SK-N-SH treated with all-trans-retinoic acid at 6 μM for 48 hours (cell line): Measurements from ENCODE around the gene SEMA3E.

Experiments
- ARNTL ChIP-seq: fragments of 450-650 bp; formaldehyde crosslinking; IDR thresholded peaks from 2 replicates; pipeline ENCODE4 v1.5.0; 2020; ENCODE audit warnings: low read depth, mild to moderate bottlenecking, moderate library complexity, borderline replicate concordance
- CSDC2 ChIP-seq: fragments of 250-450 bp; sonication (Bioruptor Pico); IDR thresholded peaks from 2 replicates; pipeline ENCODE4 v1.5.0; 2020; ENCODE audit warnings: mild to moderate bottlenecking, moderate library complexity
- CSRNP3 ChIP-seq: fragments of 250-450 bp; sonication (Bioruptor Pico); IDR thresholded peaks from 2 replicates; pipeline ENCODE4 v1.5.1; 2021; ENCODE audit warnings: mild to moderate bottlenecking, moderate library complexity
- PATZ1 ChIP-seq: fragments of 250-450 bp; sonication (Bioruptor Pico); IDR thresholded peaks from 2 replicates; pipeline ENCODE4 v1.8.0; 2020; ENCODE audit warnings: mild to moderate bottlenecking, moderate library complexity, borderline replicate concordance
- POU6F1 ChIP-seq: fragments of 250-450 bp; sonication (Bioruptor Pico); IDR thresholded peaks from 2 replicates; pipeline ENCODE4 v1.8.0; 2021; ENCODE audit warnings: low read depth, mild to moderate bottlenecking, moderate library complexity, borderline replicate concordance
- PPARA ChIP-seq: fragments of 250-450 bp; sonication (Bioruptor Pico); IDR thresholded peaks from 2 replicates; pipeline ENCODE4 v1.5.0; 2020; ENCODE audit warnings: mild to moderate bottlenecking, borderline replicate concordance
- RARB ChIP-seq: fragments of 250-450 bp; sonication (Bioruptor Pico); IDR thresholded peaks from 2 replicates; pipeline ENCODE4 v1.8.0; 2021; ENCODE audit warnings: mild to moderate bottlenecking, moderate library complexity
- SNAI2 ChIP-seq: fragments of 250-450 bp; sonication (Bioruptor Pico); IDR thresholded peaks from 2 replicates; pipeline ENCODE4 v1.5.0; 2020; ENCODE audit warnings: mild to moderate bottlenecking, moderate library complexity
- TOX ChIP-seq: fragments of 250-450 bp; sonication (Bioruptor Pico); IDR thresholded peaks from 2 replicates; pipeline ENCODE4 v1.8.0; 2021; ENCODE audit warnings: mild to moderate bottlenecking, moderate library complexity, borderline replicate concordance
- ZC3H10 ChIP-seq: fragments of 250-450 bp; sonication (Bioruptor Pico); IDR thresholded peaks from 2 replicates; pipeline ENCODE4 v1.5.1; 2021; ENCODE audit warnings: mild to moderate bottlenecking, moderate library complexity
- ZFP3 ChIP-seq: fragments of 250-450 bp; sonication (Bioruptor Pico); IDR thresholded peaks from 2 replicates; pipeline ENCODE4 v1.5.0; 2020; ENCODE audit warnings: mild to moderate bottlenecking, moderate library complexity
- ZFP30 ChIP-seq: fragments of 450-650 bp; formaldehyde crosslinking; IDR thresholded peaks from 2 replicates; pipeline ENCODE4 v1.5.0; 2022; ENCODE audit warnings: mild to moderate bottlenecking, moderate library complexity
- ZNF565 ChIP-seq: fragments of 450-650 bp; formaldehyde crosslinking; conservative IDR thresholded peaks from 2 replicates; pipeline ENCODE4 v1.5.0; 2020; ENCODE audit warnings: low read depth, mild to moderate bottlenecking, moderate library complexity
- ZNF70 ChIP-seq: fragments of 450-650 bp; formaldehyde crosslinking; IDR thresholded peaks from 2 replicates; pipeline ENCODE4 v1.5.0; 2020; ENCODE audit warnings: mild to moderate bottlenecking, moderate library complexity

GRCh38 chr7:83697804-83698530 lies 49.0 kb upstream of the SEMA3E start:
- TF ChIP-seq ARNTL (CRISPR knock-in tag), result no peak
- TF ChIP-seq ZNF70 (CRISPR knock-in tag), result no peak
- TF ChIP-seq RARB (CRISPR knock-in tag), result no peak
- TF ChIP-seq ZNF565 (CRISPR knock-in tag), result no peak
- no peak for TF ChIP-seq PPARA (CRISPR knock-in tag)
- no peak for TF ChIP-seq ZC3H10 (CRISPR knock-in tag)
- no peak for TF ChIP-seq POU6F1 (CRISPR knock-in tag)
- TF ChIP-seq CSDC2 (CRISPR knock-in tag), result no peak
- no peak for TF ChIP-seq TOX (CRISPR knock-in tag)
- TF ChIP-seq CSRNP3 (CRISPR knock-in tag), result no peak
- no peak for TF ChIP-seq ZFP30 (CRISPR knock-in tag)
- no peak for TF ChIP-seq SNAI2
- TF ChIP-seq PATZ1 (CRISPR knock-in tag), result no peak
- TF ChIP-seq ZFP3, result no peak
